COR-L47 (cell line): ENCODE results near the gene RAD54L.
"Not testable (repeated sequence)": the region's sequence is repeated elsewhere in the genome, so short reads cannot be mapped to it uniquely, and the experiment has no call there.

Experiments used
- DNase-seq: peaks from one replicate; lab custom pipeline; 2025; lab: John Stamatoyannopoulos, UW

The RAD54L gene

GRCh38 chr1:46319960-46320914 is 72.7 kb downstream of the RAD54L start:
- DNase-seq = not testable (repeated sequence)

- not testable (repeated sequence) for DNase-seq
Measured at GRCh38 chr1:46322191-46322590, 74.6 kb downstream of the RAD54L start.

GRCh38 chr1:46325285-46326076 is 77.9 kb downstream of the RAD54L start:
- DNase-seq = not testable (repeated sequence)
